Breast epithelium (tissue), 4 donors: ENCODE measurements around the gene NAB2. TPM values are rescaled to one million over a fixed set of nuclear protein-coding genes. Genes with fewer than 3 reads are reported as not detected.

ENCODE experiments used
- DNase-seq, 2 donors: peaks; one replicate each; pipeline ENCODE4 v3.0.0-alpha.2; 2019; ENCODE audit warnings: low spot score in 2 of 2
- H3K27ac ChIP-seq, 2 donors: fragments of 200-600 bp; sonication (generic) in 1 of 2; one replicate each; pipeline ENCODE4 v1.5.1; 2016 to 2019; ENCODE audit warnings: mild to moderate bottlenecking in 1 of 2
- H3K27me3 ChIP-seq, 2 donors: fragments of 200-600 bp; sonication (generic) in 1 of 2; one replicate each; pipeline versions ENCODE4 v1.5.1 to v1.6.0; 2017 to 2019; ENCODE audit warnings: control low read depth in 1 of 2, mild to moderate bottlenecking in 1 of 2
- H3K36me3 ChIP-seq: fragments of 200-600 bp; one replicate; pipeline ENCODE4 v1.5.1; 2019
- H3K4me1 ChIP-seq, 2 donors: fragments of 200-600 bp; sonication (generic); one replicate each; pipeline ENCODE4 v1.5.1; 2016 to 2019; ENCODE audit warnings: control low read depth in 1 of 2
- H3K4me3 ChIP-seq, 3 donors: fragments of 200-600 bp; sonication (generic); 1 replicate in 2 of 3; 2 replicates in 1 of 3; pipeline ENCODE4 v1.5.1; 2016 to 2019; ENCODE audit warnings: mild to moderate bottlenecking in 3 of 3, moderate library complexity in 2 of 3
- H3K9me3 ChIP-seq, 2 donors: fragments of 200-600 bp; sonication (generic) in 1 of 2; one replicate each; pipeline ENCODE4 v1.5.1; 2016 to 2019; ENCODE audit warnings: control low read depth in 1 of 2
- CTCF ChIP-seq, 3 donors: fragments of 450-650 bp; IDR thresholded peaks; one replicate each; pipeline ENCODE4 v1.5.1; 2016 to 2017; ENCODE audit warnings: antibody characterized with exemption in 3 of 3, mild to moderate bottlenecking in 3 of 3, moderate library complexity in 3 of 3
- POLR2A ChIP-seq: fragments of 450-650 bp; IDR thresholded peaks from one replicate; pipeline ENCODE4 v1.6.1; 2016; ENCODE audit warnings: antibody characterized with exemption, mild to moderate bottlenecking, moderate library complexity
- POLR2AphosphoS5 ChIP-seq, 3 donors: sonication (generic); formaldehyde crosslinking; IDR thresholded peaks; one replicate each; pipeline ENCODE4 v1.6.1; 2017; ENCODE audit warnings: antibody characterized with exemption in 3 of 3
- intact Hi-C: fragments of 100-400 bp; cut with DNase I; formaldehyde crosslinking; loops from one replicate; pipeline ENCODE4 v1.15.1; 2023; ENCODE audit warnings: low total_unique reads
- total RNA-seq, 3 donors: library from RNA; depleted of rRNA; stranded (reverse); fragments of >200 nt; gene quantifications; one replicate each; pipeline ENCODE4 v1.1.0, GENCODE V29; 2016

Gene NAB2
- total RNA-seq, 3 donors from 2014 or later, result 9.0 to 33.2 (median 24.6) TPM

DNA sequence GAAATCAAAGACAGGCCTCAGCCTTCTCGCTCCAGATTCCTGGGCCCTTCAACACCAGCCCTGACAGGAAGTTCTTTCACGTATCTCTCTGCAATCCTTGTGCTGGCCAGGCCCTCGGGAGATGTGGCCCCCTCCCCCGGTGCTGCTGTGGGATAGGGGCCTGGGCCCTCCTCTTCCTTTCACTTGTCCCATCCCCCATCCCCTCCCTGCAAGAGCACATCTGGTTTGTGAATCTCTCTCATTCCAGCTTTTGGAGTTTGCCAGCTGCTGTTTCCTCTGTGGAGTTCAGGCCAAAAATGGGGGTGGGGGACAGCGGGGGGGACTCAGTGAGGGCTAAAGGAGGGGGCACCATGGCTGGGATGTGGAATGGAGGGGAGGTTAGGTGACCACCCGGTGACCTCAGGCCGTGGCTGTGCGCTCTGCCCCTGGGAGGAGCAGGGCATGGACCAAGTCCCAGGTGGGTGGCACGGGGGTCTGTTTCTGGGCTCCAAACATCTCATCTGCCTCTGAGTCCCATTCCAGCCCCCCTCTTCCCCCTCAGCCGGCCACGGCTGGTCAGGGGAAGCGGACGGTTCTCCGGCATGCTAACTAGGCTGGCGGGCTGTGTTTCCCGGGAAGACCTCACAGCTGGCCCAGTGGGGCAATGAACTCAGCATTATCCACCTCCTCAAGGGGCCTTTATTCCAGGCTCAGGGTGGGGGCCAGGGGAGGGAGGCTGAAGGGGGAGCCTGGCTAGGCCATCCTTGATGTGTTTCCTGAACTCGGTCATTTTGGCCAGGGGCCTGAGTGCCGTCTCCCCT is 46.8 kb downstream of the NAB2 start:
- Histone ChIP-seq H3K36me3 (no peaks in the 10 kb centered on the region), H3K27me3 (no peaks in the 10 kb centered on the region), H3K4me1 (no peaks in the 10 kb centered on the region), H3K4me3 (peak overlapping the region; percentile 3 to 59 (median 23)), H3K27ac (peak overlapping the region; percentile 76 to 93), H3K9me3 (no peaks in the 10 kb centered on the region)
- intact Hi-C loops, result no loop called here
- no peak for TF ChIP-seq POLR2AphosphoS5 (IDR thresholded peaks at IDR 0.05)
- no peak for TF ChIP-seq POLR2A
- no peak for TF ChIP-seq CTCF (IDR thresholded peaks at IDR 0.05)
- no peak for DNase-seq

- H3K27ac ChIP-seq, result peak overlapping the region; percentile 57 to 93
- no peaks in the 10 kb centered on the region for H3K36me3 ChIP-seq
- intact Hi-C loops, result no loop called here
- no peaks in the 10 kb centered on the region for H3K4me1 ChIP-seq
- H3K9me3 ChIP-seq, result no peaks in the 10 kb centered on the region
- TF ChIP-seq POLR2AphosphoS5 (IDR thresholded peaks at IDR 0.05) (no peak), CTCF (IDR thresholded peaks at IDR 0.05) (no peak), POLR2A (no peak)
- DNase-seq, result no peak
- H3K4me3 ChIP-seq, result peak overlapping the region in 1 of 3 donors; percentile 25
- H3K27me3 ChIP-seq, result no peaks in the 10 kb centered on the region
Measured at GRCh38 chr12:57138526-57139272, 49.8 kb downstream of the NAB2 start.

- H3K4me3 ChIP-seq, result peak overlapping the region in 1 of 3 donors; percentile 11
- peak in 1 of 3 donors; percentile 32 for TF ChIP-seq POLR2AphosphoS5 (IDR thresholded peaks at IDR 0.05)
- no peak for TF ChIP-seq POLR2A
- no peak for TF ChIP-seq CTCF (IDR thresholded peaks at IDR 0.05)
- H3K36me3 ChIP-seq, result no peaks in the 10 kb centered on the region
- no peaks in the 10 kb centered on the region for H3K9me3 ChIP-seq
- H3K27ac ChIP-seq, result peak overlapping the region in 1 of 2 donors; percentile 93
- no peaks in the 10 kb centered on the region for H3K27me3 ChIP-seq
- intact Hi-C loops, result no loop called here
- DNase-seq, result no peak
- H3K4me1 ChIP-seq, result no peaks in the 10 kb centered on the region
Measured at GRCh38 chr12:57139796-57140649, 51.1 kb downstream of the NAB2 start.

DNA sequence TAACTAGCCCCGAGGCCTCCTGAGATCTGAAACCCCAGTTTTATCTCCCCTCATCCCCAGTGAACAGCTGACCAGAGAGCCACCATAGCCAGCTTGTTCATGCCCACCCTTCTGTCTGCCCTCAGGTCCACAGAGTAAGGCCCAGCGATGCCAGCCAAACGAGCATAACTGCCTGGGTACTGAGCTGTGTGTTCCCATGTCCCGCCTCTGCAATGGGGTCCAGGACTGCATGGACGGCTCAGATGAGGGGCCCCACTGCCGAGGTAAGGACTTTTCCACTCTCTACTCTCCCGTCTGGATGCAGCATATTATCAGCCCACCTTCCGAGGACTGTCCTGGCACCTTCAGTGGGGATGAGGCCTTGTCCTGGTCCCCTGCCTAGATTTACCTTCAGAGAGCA is 52.3 kb downstream of the NAB2 start:
- TF ChIP-seq POLR2A (no peak), POLR2AphosphoS5 (IDR thresholded peaks at IDR 0.05) (no peak)
- no peak overlapping the region for H3K4me3 ChIP-seq
- H3K36me3 ChIP-seq, result no peaks in the 10 kb centered on the region
- no peak for DNase-seq
- intact Hi-C loops, result no loop called here
- H3K9me3 ChIP-seq, result no peaks in the 10 kb centered on the region
- peak overlapping the region; percentile 61 to 89 for H3K27ac ChIP-seq
- H3K27me3 ChIP-seq, result no peaks in the 10 kb centered on the region
- no peaks in the 10 kb centered on the region for H3K4me1 ChIP-seq

DNA sequence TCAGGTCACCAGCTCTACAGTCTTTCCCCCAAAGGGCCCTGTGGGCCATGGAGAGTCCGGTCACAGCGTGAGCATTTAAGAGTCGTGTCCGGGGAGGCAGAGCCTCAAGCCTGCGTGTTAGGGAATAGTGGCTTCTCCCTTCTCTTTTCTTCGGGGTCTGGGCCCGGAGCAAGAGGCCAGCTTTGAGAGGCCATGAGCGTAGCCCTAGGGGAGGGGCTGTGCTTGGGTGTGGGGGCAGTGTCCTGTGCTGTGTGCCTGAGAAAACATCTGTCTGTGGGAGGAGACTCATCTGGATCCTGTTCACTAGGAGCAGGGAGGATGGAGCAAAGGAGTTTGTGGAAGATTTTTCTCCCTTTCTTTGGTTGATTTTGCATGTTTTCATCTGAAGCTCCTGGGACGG is 53.2 kb downstream of the NAB2 start:
- Histone ChIP-seq H3K9me3 (no peaks in the 10 kb centered on the region), H3K36me3 (no peaks in the 10 kb centered on the region), H3K27ac (peak overlapping the region; percentile 61 to 89), H3K4me1 (no peaks in the 10 kb centered on the region), H3K4me3 (peak overlapping the region in 1 of 3 donors; percentile 28), H3K27me3 (no peaks in the 10 kb centered on the region)
- no peak for DNase-seq
- intact Hi-C loops, result no loop called here
- TF ChIP-seq CTCF (IDR thresholded peaks at IDR 0.05) (no peak), POLR2A (no peak), POLR2AphosphoS5 (IDR thresholded peaks at IDR 0.05) (no peak)
